Measurements from ENCODE around the gene PCYOX1L. TPM values are rescaled to one million over a fixed set of nuclear protein-coding genes. Genes with fewer than 3 reads are reported as not detected.

Gene PCYOX1L
- total and polyA plus RNA-seq, 9 of the 15 experiments (the other 6 are each of a cell fraction or from before 2014, with no cell fraction given) = 2.3 to 17.9 (median 6.0) TPM

DNA sequence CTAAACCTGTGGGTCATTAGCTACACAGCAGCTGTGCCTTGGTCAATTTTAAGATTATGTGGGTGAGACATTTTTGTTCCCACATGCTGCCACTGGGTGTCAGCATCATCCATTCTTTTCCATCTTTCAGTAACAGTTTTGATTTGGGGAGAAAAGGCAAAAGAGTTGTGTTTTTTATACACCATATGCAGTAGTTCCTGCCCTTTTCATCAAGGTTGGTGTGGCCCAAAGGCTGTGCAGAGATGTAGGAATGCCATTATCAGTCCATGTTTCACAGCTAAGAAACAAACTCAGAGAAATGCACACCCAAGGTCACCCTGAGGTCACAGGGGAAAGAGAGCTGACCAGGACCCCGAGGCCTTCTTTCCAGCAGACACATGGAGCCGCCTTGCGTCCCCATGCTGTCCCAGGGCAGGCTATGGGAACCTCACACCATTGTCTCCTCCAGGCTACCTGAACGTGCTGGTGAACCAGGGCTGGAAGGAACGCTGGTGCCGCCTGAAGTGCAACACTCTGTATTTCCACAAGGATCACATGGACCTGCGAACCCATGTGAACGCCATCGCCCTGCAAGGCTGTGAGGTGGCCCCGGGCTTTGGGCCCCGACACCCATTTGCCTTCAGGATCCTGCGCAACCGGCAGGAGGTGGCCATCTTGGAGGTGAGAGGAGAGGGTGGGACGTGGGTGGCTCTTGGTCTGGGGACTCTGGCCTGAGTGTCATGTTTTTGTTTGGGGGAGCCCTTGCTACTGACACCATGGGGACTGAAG, 40.4 kb upstream of the PCYOX1L start (continued):
- TF ChIP-seq, protein P1, sequence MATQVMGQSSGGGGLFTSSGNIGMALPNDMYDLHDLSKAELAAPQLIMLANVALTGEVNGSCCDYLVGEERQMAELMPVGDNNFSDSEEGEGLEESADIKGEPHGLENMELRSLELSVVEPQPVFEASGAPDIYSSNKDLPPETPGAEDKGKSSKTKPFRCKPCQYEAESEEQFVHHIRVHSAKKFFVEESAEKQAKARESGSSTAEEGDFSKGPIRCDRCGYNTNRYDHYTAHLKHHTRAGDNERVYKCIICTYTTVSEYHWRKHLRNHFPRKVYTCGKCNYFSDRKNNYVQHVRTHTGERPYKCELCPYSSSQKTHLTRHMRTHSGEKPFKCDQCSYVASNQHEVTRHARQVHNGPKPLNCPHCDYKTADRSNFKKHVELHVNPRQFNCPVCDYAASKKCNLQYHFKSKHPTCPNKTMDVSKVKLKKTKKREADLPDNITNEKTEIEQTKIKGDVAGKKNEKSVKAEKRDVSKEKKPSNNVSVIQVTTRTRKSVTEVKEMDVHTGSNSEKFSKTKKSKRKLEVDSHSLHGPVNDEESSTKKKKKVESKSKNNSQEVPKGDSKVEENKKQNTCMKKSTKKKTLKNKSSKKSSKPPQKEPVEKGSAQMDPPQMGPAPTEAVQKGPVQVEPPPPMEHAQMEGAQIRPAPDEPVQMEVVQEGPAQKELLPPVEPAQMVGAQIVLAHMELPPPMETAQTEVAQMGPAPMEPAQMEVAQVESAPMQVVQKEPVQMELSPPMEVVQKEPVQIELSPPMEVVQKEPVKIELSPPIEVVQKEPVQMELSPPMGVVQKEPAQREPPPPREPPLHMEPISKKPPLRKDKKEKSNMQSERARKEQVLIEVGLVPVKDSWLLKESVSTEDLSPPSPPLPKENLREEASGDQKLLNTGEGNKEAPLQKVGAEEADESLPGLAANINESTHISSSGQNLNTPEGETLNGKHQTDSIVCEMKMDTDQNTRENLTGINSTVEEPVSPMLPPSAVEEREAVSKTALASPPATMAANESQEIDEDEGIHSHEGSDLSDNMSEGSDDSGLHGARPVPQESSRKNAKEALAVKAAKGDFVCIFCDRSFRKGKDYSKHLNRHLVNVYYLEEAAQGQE (IDR thresholded peaks at IDR 0.05; ENCODE audit: borderline replicate concordance) = peak; percentile 84; the same call in 1 of the 2 replicates
- TF ChIP-seq, protein P1 (CRISPR knock-in tag; IDR thresholded peaks at IDR 0.05; ENCODE audit: low read depth) = no peak
- TF ChIP-seq, protein P2, sequence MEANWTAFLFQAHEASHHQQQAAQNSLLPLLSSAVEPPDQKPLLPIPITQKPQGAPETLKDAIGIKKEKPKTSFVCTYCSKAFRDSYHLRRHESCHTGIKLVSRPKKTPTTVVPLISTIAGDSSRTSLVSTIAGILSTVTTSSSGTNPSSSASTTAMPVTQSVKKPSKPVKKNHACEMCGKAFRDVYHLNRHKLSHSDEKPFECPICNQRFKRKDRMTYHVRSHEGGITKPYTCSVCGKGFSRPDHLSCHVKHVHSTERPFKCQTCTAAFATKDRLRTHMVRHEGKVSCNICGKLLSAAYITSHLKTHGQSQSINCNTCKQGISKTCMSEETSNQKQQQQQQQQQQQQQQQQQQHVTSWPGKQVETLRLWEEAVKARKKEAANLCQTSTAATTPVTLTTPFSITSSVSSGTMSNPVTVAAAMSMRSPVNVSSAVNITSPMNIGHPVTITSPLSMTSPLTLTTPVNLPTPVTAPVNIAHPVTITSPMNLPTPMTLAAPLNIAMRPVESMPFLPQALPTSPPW (CRISPR knock-in tag; IDR thresholded peaks at IDR 0.05) = no peak
- TF ChIP-seq ESRRA (IDR thresholded peaks at IDR 0.05; ENCODE audit: borderline replicate concordance, low read depth) = peak; percentile 96
- 0 out of 2 replicates have a peak, but pooled peaks have one; percentile 12 for TF ChIP-seq ZNF583 (CRISPR knock-in tag; IDR thresholded peaks at IDR 0.05)
- no peak for TF ChIP-seq HMG20B (CRISPR knock-in tag; IDR thresholded peaks at IDR 0.05)
- TF ChIP-seq SMAD4 (CRISPR knock-in tag; conservative IDR thresholded peaks at IDR 0.05) = 0 out of 2 replicates have a peak, but pooled peaks have one; percentile 29
- no peak for TF ChIP-seq PML (IDR thresholded peaks at IDR 0.05; ENCODE audit: low read length)
- TF ChIP-seq TFAM (CRISPR knock-in tag; conservative IDR thresholded peaks at IDR 0.05) = no peak
- TF ChIP-seq, protein P3, sequence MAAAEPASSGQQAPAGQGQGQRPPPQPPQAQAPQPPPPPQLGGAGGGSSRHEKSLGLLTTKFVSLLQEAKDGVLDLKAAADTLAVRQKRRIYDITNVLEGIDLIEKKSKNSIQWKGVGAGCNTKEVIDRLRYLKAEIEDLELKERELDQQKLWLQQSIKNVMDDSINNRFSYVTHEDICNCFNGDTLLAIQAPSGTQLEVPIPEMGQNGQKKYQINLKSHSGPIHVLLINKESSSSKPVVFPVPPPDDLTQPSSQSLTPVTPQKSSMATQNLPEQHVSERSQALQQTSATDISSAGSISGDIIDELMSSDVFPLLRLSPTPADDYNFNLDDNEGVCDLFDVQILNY (CRISPR knock-in tag; IDR thresholded peaks at IDR 0.05) = no peak
- no peak for TF ChIP-seq GATAD2A (IDR thresholded peaks at IDR 0.05)

All from K562 (cell line).